NCI-H146 (cell line): Measurements from ENCODE around the gene CATSPERZ.

Source experiments
- DNase-seq: peaks from one replicate; lab custom pipeline; 2025; lab: John Stamatoyannopoulos, UW

Gene CATSPERZ

GRCh38 chr11:64284962-64285884 lies 14.9 kb upstream of the CATSPERZ start, which contains the start of gene GPR137:
TSS of gene GPR137 (plus strand) at chr11:64285848. CDS start at chr11:64286525, 677 bp downstream.
- peak; percentile 88 for DNase-seq

- DNase-seq: peak; percentile 47
Observed at GRCh38 chr11:64285885-64286800, 14.0 kb upstream of the CATSPERZ start.

GRCh38 chr11:64286801-64287159 lies 13.4 kb upstream of the CATSPERZ start:
- no peak for DNase-seq

DNA sequence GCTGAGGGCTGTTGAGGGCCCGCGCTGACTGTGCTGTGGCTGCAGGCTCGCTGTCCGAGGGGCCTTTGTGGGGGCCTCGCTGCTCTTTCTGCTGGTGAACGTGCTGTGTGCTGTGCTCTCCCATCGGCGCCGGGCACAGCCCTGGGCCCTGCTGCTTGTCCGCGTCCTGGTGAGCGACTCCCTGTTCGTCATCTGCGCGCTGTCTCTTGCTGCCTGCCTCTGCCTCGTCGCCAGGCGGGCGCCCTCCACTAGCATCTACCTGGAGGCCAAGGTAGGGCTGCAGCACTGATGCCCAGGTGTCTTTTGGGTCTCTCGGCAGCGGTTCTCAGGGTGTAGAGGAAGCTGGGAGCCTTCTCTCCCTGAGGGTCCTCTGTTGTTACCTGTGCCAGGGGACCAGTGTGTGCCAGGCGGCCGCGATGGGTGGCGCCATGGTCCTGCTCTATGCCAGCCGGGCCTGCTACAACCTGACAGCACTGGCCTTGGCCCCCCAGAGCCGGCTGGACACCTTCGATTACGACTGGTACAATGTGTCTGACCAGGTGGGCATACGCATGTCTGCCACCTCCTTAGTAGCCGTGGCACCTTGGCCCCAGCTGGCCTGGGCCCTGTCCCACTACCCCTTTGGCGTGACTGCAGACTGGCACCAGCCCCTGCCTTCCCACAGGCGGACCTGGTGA lies 12.3 kb upstream of the CATSPERZ start:
- DNase-seq: no peak

- no peak for DNase-seq
Observed at GRCh38 chr11:64288353-64288750, 11.8 kb upstream of the CATSPERZ start.

GRCh38 chr11:64289002-64289564 lies 11.1 kb upstream of the CATSPERZ start:
- no peak for DNase-seq

DNA sequence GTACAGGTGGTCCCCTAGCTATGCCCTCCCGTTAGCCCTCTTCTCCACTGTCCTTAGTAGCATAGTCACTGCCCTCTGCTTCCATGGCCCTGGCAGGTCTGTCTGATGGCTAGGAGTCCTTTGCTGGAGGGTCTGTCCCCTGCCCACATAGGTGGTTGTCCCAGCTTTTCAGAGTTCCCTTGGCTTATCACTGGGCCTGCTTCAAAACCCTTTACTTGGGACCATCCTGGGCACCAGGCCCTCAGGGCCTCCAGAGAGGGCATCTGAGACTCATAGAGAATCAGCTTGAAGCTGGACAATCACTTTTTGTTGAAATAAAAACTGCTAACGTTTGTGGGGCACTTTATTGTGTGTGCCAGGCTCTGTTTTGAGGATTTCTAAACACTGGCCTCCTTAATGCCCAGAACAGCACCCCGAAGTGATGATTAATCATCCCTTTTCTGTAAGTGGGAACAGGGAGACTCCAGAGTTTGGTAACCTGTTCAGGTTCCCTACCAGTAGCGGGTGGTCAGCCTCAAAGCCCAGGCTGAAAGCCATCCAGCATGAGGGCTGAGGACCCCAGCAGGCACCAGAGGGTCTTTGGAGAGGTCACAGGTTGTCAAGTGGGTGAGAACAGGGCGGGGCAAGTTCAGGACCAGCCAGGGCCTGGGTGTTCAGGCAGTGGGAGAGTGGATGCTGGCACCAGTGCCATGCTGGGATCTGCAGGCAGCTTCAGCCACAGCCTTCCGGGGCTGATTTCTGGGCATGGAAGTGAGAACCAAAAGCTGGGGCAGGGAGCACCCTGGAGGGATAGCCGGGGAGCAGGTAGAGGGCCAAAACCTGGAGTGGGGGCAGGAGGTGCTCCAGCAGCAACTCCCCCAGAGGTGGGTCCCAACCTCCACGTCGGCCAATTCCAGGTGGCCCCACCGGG lies 9.6 kb upstream of the CATSPERZ start:
- no peak for DNase-seq

- DNase-seq: no peak
Observed at GRCh38 chr11:64291262-64291751, 8.9 kb upstream of the CATSPERZ start, which contains the start of gene KCNK4. TSS of gene KCNK4 (plus strand) at chr11:64291302. CDS start at chr11:64293019, 1,717 bp downstream.

GRCh38 chr11:64291752-64292459 lies 8.3 kb upstream of the CATSPERZ start:
- DNase-seq: no peak

DNA sequence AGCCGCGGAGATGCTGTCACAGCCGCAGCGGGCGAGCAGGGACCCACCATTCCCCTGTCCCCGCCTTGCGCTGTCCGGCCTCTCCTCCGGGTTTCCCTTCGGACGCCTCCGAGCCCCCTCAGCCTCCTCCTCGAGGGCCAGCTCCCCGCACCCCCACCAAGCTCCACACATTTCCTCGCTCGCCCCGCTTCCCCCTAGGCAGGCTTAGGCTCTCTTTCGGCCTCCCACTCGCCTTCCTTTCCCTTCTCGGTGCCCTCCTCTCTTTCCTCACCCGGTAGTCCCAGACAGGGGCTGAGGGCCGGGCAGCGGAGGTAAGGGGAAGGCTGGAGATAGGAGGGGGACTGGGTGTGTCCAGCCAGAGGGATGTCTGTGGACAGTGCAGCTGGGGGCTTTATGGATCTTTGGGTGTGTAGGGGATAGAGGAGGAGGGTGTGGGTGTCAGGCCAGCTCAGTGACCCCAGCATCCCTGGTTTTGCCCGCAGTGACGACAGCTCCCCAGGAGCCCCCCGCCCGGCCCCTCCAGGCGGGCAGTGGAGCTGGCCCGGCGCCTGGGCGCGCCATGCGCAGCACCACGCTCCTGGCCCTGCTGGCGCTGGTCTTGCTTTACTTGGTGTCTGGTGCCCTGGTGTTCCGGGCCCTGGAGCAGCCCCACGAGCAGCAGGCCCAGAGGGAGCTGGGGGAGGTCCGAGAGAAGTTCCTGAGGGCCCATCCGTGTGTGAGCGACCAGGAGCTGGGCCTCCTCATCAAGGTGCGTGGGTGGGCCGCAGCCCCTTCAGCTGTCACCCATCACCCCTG lies 7.5 kb upstream of the CATSPERZ start:
- DNase-seq: no peak

GRCh38 chr11:64294774-64295173 lies 5.4 kb upstream of the CATSPERZ start:
- DNase-seq: no peak

- no peak for DNase-seq
Observed at GRCh38 chr11:64295760-64296159, 4.4 kb upstream of the CATSPERZ start.

- no peak for DNase-seq
Observed at GRCh38 chr11:64296236-64296635, 3.9 kb upstream of the CATSPERZ start.

GRCh38 chr11:64296830-64297698 lies 3.1 kb upstream of the CATSPERZ start:
- DNase-seq: no peak

GRCh38 chr11:64297699-64298358 lies 2.3 kb upstream of the CATSPERZ start:
- no peak for DNase-seq

DNA sequence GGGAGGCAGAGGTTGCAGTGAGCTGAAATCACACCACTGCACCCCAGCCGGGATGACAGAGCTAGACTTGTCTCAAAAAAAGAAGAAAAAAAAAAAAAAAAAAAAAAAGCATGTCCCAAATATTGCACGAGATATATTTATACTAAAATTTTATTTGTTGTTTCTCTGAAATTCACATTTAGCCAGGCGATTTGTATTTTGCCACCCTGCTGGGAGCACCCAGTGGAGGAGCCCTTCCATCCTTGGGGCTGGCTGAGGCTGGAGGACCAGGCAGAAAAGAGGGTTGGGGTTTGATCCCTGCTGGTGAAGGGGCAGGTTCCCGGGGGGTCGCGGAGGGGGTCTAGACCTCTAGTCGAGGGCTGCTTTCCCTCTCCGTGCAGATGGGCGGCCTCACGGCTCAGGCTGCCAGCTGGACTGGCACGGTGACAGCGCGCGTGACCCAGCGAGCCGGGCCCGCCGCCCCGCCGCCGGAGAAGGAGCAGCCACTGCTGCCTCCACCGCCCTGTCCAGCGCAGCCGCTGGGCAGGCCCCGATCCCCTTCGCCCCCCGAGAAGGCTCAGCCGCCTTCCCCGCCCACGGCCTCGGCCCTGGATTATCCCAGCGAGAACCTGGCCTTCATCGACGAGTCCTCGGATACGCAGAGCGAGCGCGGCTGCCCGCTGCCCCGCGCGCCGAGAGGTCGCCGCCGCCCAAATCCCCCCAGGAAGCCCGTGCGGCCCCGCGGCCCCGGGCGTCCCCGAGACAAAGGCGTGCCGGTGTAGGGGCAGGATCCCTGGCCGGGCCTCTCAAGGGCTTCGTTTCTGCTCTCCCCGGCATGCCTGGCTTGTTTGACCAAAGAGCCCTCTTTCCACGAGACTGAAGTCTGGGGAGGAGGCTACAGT lies 952 bp upstream of the CATSPERZ start:
- no peak for DNase-seq
